ENCODE data around the gene BFSP1.

Gene BFSP1

DNA sequence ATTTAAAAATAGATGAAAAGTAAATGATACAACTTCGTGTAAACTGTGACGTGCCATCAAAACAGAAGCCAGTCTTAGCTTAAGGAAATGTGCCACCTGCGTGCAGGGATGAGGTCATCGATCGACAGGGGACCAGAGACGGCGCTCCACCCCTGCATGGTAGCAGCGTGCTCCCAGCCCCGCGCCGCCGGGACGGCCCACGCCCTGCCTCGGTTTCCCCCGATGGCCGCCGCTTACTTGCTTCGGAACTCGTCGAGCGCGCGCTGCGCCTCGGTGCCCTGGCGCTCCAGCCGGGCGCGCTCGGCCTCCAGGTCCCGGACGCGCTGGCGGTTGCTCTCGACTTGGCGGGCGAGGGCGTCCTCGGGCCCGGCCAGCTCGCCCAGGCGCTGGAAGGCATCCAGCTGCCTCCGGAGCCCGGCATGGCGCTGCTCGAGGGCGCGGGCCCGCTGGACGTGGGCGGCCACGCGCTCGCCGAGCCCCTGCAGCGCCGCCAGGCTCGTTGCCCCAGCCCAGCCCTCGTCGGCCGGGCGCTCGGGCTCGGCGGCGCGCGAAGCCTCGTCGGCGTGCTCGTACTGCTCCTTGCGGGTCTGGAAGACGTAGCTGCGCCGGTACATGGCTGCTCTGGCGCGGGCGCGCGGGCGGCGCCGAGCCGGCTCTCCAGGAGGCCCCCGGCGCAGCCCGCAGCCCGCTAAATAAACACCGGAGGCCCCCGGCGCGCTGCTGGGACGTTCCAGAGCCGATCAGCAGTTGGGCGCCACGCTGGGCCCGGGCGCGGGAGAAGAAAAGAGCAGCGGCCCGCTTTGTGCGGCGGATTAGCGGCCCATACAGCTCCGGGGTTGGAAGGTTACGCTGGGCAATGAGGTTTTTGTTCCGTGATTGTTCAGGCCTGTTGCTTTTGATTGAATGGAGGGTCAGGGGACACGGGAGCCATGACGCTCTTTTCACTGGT is at the start of gene BFSP1:
Gene BFSP1 (minus strand): TSS at position 664 of the 949 bp plus-strand sequence. CDS start 50 bp downstream, at position 614.
- DNase-seq = peak; percentile 55

GRCh38 chr20:17580895-17581294 is 49.7 kb upstream of the BFSP1 start:
- no peak for DNase-seq

- DNase-seq = peak; percentile 18
These were observed 48.3 kb upstream of the BFSP1 start for GRCh38 chr20:17579369-17580039.

DNA sequence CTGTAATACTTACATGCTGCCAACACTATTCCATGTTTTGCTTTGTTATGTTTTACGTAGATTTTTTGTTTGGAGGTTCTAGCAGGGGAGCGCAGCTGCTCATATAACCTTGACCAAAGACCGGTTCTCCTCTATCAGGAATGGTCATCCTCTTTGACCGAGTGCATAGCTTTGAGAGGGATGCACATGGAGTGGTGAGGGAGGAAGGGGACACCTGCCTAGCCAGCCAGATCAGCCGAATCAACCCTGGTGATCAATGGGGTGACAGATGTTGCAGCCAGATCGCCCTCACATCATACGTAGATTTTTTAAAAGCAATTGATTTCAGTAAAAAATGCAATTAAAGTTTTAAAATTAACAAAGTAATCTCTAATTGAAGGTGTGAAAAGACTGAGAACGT is 45.0 kb upstream of the BFSP1 start:
- DNase-seq = no peak

GRCh38 chr20:17573463-17573862 is 42.3 kb upstream of the BFSP1 start:
- DNase-seq = no peak

- DNase-seq = no peak
These were observed 41.0 kb upstream of the BFSP1 start for GRCh38 chr20:17572034-17572638.

- DNase-seq = no peak
These were observed 40.0 kb upstream of the BFSP1 start for GRCh38 chr20:17571153-17571527.

DNA sequence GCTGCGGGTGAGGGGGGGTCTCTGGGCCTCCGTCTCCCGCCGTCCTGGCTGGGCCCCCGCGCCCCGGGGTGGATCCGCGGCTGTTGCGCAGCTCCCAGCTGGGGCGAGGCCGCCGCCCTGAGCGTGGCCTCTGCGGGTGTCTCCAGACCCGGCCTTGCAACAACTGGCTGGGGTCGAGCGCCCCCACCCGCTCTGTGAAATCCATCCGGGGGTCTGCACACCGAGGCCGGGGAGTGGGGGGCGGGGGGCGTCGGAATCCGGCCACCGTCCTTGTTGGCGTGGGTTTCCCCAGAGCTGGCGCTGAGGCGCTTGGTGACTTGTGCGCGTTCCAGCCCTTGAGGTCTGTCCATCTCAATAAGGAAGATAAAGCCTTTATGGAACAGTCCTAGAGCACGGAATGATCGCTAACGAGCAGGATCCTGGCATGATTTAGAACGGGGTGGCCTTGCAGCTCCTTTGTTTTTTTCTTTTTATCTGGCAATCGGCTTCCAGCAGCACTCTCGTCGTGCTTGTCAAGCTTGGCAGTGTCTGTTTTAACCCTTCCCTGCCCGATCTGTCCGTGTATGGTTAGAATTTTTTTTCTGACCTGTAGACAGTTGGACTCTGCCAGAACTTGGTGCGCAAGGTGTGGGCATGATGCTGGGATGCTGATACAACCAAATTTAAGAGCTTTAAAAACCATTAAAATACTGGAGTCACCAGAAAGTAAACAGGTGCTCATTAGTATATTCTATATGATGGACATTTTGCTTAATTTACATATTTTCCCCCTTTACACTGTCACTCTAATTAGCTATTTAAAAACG is 39.4 kb upstream of the BFSP1 start:
- DNase-seq = peak; percentile 43

DNA sequence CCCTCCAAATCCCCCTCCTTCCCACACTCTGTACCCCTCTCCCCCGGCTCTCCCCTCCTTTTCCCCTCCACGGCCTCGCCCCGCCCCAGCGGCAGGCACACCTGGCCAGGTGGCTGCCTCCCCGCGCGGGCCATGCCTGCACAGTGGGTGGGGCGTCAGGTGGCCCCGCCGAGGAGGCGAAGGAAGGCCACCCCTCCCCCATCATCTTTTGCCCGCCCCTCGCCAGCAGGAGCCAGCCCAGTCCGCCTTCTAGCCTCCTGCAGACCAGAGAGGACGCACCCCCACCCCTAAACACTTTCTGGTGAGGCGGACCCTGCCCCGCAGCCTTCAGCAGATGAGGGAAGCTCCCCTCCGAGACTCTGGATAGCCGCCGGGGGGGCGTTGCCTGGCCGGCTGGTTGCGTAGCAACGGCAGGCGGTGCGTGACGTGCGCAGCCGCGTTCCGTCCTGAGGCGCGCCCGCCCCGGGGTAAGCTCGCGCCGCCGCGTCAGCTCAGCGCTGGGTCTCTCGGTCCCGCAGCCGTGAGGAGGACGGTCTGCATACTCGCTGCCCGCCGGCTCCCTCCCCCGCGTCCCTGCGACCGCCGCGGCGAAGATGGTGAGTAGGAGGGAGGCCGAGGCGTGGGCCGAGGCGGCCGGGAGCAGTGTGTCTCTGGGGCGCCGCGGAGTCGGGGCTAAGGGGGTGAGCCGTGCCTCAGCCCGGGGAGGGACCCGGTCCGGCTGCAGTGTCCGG is 38.6 kb upstream of the BFSP1 start, which contains the start of gene DSTN:
Gene DSTN (plus strand): TSS at position 460 of the 731 bp plus-strand sequence. CDS start 134 bp downstream, at position 594.
- DNase-seq = peak; percentile 98

- DNase-seq = peak; percentile 100
These were observed 37.9 kb upstream of the BFSP1 start for GRCh38 chr20:17568972-17569521.

GRCh38 chr20:17568045-17568788 is 37.0 kb upstream of the BFSP1 start:
- DNase-seq = no peak

DNA sequence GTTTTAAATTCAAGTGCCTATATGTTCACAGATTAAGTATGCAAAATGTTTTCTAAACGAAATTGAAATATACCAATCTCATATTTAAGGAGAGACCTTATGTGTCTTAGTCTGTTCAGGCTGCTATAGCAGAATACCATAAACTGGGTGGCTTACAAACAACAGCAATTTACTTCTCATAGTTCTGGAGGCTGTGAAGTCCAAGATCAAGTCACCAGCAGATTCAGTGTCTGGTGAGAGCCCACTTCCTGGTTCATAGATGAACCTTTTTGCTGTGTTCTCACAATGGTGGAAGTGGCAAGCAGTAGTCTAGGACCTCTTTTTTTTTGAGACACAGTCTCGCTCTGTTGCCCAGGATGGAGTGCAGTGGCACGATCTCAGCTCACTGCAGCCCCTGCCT is 35.2 kb upstream of the BFSP1 start:
- DNase-seq = no peak

GRCh38 chr20:17565169-17565845 is 34.1 kb upstream of the BFSP1 start:
- DNase-seq = peak; percentile 75

DNA sequence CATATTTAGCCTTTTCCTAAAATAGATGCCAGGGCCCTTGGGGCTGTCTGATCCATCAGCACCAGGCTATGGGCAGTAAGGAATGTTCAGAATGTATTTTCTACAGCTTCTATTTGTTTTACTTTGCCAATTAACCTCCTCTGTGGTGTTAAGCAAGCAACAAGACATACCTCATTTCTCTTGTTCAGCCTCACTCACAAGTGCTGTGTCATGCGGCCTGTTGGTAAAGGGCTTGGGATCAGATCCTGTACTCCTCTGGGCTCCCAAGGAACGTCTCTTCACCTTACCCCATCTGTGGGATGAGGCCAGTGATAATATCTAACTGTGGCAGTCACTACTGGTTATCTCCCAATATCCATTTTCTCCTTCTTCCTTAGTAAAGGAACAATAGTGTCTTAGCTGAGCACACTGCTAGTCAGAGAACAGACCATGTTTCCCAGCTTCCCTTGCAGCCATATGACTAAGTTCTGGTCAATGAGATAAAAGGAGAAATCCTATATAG is 31.7 kb upstream of the BFSP1 start:
- DNase-seq = peak; percentile 89

GRCh38 chr20:17560344-17561074 is 29.3 kb upstream of the BFSP1 start:
- no peak for DNase-seq

DNA sequence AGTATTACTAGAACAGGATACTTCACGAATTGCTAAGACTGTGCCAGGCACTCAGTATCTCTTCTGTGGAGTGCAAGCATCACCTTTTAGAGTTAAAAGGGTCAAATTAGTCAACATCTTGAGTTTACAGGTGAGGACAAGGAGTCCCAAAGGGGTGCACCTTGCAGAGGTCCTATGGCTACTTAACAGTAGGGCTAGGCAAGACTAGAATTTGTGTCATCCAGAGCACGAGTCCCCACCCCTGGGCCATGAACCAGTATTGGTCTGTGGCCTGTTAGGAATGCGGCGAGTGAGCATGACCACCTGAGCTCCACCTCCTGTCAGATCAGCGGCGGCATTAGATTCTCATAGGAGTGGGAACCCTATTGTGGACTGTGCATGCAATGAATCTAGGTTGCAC is 28.2 kb upstream of the BFSP1 start:
- no peak for DNase-seq

- DNase-seq = no peak
These were observed 27.7 kb upstream of the BFSP1 start for GRCh38 chr20:17558941-17559304.

DNA sequence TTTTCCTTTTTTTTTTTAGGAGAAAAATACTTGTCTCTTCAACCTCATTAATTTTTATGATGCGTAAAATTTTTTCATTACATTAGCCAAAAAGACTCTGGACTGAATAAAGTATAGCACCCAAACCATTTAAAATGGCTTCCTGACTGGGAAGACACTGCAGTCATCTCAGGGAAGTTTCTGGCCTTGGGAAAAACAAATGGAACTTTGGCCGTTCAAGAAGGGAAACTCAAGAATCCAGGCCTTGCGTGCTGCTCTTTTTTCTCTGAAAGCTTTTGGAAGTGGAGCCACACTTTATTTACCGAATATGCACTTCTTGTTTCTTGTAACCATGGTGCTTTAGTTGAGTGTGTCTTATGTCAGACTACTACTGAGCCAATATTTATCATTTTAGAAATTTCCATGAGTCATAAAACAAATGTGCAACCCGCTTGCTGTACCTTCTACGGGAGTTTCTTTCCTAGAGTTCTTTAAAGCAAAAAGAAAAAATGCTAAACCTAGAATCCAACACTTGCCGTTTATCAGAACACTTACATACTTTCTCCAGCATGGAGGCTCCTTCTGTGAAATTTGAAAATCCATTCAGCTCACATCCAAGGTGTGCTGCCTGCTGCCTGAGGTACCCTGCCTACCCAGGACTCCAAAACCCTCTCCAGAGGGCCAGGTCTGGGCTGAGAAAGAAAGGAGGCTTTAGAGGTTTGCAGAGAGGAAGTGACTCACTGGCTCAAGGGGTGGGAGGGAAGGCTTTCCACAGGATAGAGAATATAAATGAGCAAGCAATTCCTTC is 27.2 kb upstream of the BFSP1 start:
- peak; percentile 86 for DNase-seq

DNA sequence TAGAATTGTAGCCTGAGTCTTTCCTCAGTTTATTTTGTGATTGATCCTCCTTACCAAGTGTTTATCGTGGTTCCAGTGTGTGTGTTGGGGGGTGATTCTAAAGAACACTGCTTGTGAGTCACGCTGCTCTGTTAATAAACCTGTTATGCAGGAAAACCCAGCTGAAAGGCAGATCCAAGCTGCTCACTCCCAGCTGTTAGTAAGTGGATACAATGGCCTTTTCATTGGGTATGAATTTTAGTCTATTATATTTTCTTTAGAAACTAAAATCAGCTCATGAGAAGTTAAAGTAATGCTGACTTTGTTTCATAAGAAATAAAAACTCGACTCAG is 26.5 kb upstream of the BFSP1 start:
- peak; percentile 74 for DNase-seq

Measured in fibroblast of skin of right quadriceps (primary cell).